ENCODE measurements around the gene FADS6. TPM values are rescaled to one million over a fixed set of nuclear protein-coding genes. Genes with fewer than 3 reads are reported as not detected.
A peak's percentile ranks its signal among the peaks of the same experiment; 100 is the strongest.

The FADS6 gene
- total RNA-seq, 1 donor from 2014 or later: not detected

DNA sequence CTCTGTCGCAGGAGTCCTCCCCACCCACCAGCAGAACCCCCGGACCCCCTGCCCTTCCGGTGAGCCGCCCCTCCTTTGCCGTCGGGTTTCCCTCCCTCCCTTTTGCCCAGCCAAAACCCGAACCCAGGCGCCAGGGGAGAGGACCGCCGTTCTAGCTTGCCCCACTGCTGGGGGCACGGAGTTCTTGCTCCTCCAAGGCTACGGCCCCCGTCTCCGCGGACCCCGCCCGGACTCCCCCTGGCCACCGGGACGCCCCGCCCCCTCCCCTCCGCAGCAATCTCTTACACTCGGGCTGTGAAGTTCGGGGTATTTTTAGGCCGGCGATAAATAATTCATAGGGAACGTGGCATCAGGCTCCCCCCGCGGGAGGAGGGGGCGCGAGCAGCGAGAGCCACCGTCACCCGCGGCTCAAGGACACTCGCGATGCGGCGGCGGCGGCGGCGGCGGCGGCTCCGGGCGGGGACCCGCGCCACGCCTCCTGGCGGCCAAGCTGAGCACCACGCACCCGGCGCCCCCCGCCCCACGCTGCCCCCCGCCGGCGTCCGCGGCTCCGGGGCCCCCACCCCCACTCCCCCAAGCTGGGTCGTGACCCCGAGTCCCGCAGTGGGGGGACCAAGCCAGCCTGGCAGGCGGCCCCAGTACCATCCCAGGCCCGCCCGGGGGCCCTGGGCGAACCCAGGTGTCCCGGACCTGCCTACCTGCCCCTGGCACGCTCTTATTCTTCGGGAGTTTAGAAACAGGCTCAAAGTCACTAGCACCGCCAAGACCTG is 33.8 kb downstream of the FADS6 start, which contains the start of gene GRIN2C:
TSS of gene GRIN2C (minus strand) at position 427 of the 770 bp plus-strand sequence. CDS start 4,793 bp downstream, outside the sequence.
- intact Hi-C loops (cut with micrococcal nuclease): loop anchor here (5.0 kb wide), 1 partner anchor 62 kb away; no protein-coding TSS in a partner anchor
- H3K27me3 ChIP-seq (ENCODE audit: low read depth): peaks cover 71% of the 10 kb centered on the region
- DNase-seq: no peak
- H3K4me1 ChIP-seq: peaks cover 35% of the 10 kb centered on the region
- H3K9me3 ChIP-seq (replicated peaks): no peaks in the 10 kb centered on the region
- H3K4me3 ChIP-seq: peak within 1 kb of the TSS; percentile 60
- TF ChIP-seq, protein P1, sequence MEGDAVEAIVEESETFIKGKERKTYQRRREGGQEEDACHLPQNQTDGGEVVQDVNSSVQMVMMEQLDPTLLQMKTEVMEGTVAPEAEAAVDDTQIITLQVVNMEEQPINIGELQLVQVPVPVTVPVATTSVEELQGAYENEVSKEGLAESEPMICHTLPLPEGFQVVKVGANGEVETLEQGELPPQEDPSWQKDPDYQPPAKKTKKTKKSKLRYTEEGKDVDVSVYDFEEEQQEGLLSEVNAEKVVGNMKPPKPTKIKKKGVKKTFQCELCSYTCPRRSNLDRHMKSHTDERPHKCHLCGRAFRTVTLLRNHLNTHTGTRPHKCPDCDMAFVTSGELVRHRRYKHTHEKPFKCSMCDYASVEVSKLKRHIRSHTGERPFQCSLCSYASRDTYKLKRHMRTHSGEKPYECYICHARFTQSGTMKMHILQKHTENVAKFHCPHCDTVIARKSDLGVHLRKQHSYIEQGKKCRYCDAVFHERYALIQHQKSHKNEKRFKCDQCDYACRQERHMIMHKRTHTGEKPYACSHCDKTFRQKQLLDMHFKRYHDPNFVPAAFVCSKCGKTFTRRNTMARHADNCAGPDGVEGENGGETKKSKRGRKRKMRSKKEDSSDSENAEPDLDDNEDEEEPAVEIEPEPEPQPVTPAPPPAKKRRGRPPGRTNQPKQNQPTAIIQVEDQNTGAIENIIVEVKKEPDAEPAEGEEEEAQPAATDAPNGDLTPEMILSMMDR (IDR thresholded peaks at IDR 0.05; ENCODE audit: borderline replicate concordance): peak; percentile 62
- H3K27ac ChIP-seq (replicated peaks): no peak within 1 kb of the TSS
- no peaks in the 10 kb centered on the region for H3K36me3 ChIP-seq

GRCh38 chr17:74858672-74859458 is 34.6 kb downstream of the FADS6 start:
- Histone ChIP-seq H3K27ac (replicated peaks) (no peak overlapping the region), H3K4me3 (peak overlapping the region; percentile 60), H3K27me3 (ENCODE audit: low read depth) (peaks cover 79% of the 10 kb centered on the region)

GRCh38 chr17:74857191-74857590 is 36.2 kb downstream of the FADS6 start:
- no peak overlapping the region for H3K27ac ChIP-seq (replicated peaks)
- intact Hi-C loops (cut with micrococcal nuclease): no loop called here
- H3K27me3 ChIP-seq (ENCODE audit: low read depth): peaks cover 96% of the 10 kb centered on the region

More at GRCh38 chr17:74858672-74859458, 34.6 kb downstream of the FADS6 start:
- H3K4me1 ChIP-seq: peaks cover 35% of the 10 kb centered on the region
- DNase-seq: no peak
- H3K36me3 ChIP-seq: no peaks in the 10 kb centered on the region
- TF ChIP-seq, protein P1 (IDR thresholded peaks at IDR 0.05; ENCODE audit: borderline replicate concordance): no peak
- intact Hi-C loops (cut with micrococcal nuclease): no loop called here
- H3K9me3 ChIP-seq (replicated peaks): no peaks in the 10 kb centered on the region

DNA sequence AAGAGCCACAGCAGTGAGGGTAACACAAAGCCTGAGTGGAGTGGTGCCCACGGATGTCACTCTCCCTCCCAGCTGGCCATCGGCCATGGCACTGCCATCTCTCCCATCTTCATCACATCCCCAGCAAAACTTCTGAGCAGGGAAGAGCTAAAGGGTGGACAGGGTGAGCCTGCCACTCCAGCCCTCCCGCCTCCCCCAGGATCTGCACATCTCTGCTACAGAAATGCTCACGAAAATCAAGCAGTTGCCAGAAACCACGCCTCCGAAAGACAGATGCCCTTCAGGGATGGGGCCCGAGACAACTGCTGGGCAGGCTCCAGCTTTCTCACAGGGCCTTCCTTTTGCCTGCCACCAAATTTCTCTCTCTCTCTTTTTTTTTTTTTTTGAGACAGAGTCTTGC is 37.3 kb downstream of the FADS6 start:
- Histone ChIP-seq H3K9me3 (replicated peaks) (no peaks in the 10 kb centered on the region), H3K27me3 (ENCODE audit: low read depth) (peaks cover 98% of the 10 kb centered on the region), H3K4me3 (no peak overlapping the region), H3K36me3 (no peaks in the 10 kb centered on the region), H3K4me1 (peaks cover 33% of the 10 kb centered on the region), H3K27ac (replicated peaks) (no peak overlapping the region)
- TF ChIP-seq, protein P1 (IDR thresholded peaks at IDR 0.05; ENCODE audit: borderline replicate concordance): no peak
- no peak for DNase-seq
- intact Hi-C loops (cut with micrococcal nuclease): no loop called here

More at GRCh38 chr17:74857191-74857590, 36.2 kb downstream of the FADS6 start:
- Histone ChIP-seq H3K36me3 (no peaks in the 10 kb centered on the region), H3K4me3 (no peak overlapping the region), H3K9me3 (replicated peaks) (no peaks in the 10 kb centered on the region), H3K4me1 (peaks cover 39% of the 10 kb centered on the region)
- TF ChIP-seq, protein P1 (IDR thresholded peaks at IDR 0.05; ENCODE audit: borderline replicate concordance): no peak
- DNase-seq: no peak

DNA sequence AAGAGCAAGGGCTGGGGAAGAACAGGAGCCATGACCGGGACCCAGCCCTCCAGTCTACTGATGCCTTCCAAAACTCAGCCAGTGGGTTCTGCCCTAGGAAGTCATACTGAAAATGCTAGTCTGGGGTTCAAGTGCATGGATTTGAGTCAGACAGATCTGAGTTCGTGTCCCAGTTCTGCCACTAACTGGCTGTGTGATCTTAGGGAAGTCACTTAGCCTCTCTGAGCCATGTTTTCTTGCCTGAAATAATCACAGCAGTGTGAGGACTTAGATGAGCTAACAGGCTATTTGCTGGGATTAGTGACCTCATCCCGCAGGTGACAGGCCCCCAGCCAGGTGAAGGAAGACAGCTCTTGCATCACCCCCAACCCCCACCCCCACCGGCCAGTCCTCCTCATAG is 38.1 kb downstream of the FADS6 start:
- H3K36me3 ChIP-seq: no peaks in the 10 kb centered on the region
- no peak overlapping the region for H3K27ac ChIP-seq (replicated peaks)
- H3K27me3 ChIP-seq (ENCODE audit: low read depth): peaks cover 98% of the 10 kb centered on the region
- intact Hi-C loops (cut with micrococcal nuclease): no loop called here
- H3K4me1 ChIP-seq: peaks cover 25% of the 10 kb centered on the region
- DNase-seq: no peak
- TF ChIP-seq, protein P1 (IDR thresholded peaks at IDR 0.05; ENCODE audit: borderline replicate concordance): no peak
- no peak overlapping the region for H3K4me3 ChIP-seq
- H3K9me3 ChIP-seq (replicated peaks): no peaks in the 10 kb centered on the region

Measured in left ventricle myocardium inferior (tissue), 1 donor.